ENCODE results near the gene FAM163B.

Gene FAM163B

DNA sequence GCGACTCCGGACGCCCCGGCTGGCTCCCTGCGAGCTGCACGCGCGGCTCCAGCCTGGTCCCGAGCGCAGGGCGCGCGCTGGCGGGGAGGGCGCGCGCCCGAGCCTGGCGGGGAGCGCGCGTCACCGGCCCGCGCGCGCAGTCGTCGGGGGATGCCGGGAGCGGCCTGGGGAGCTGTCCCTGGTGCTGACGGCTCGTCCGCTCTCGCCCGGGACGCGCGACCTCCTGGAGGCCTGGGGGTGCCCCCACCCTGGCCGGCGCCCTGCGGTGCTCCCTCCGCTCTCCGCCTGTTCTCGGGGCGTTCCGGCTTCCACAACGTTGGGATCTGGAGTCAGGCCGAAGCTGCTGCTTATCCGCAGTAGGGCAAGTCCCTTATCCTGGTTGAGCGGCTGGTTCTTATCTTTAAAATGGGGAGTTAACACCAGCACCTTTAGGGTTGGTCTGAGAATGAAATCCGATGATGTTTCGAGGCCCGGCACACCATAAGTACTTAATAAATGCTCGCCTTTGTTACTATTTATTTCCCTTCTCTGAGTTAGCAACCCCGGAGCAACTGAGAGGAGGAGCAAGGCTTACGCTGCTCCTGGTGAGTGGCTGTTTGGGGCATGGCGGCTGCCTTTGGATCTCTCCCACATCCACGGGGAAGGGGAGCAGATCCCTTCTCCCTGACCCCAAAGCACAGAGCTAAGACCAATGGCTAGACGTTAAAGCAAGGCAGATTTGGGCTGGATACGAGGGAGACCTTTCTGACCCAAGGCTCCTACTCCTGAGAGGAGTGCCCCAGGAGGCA lies at the start of gene FAM163B:
Gene FAM163B (minus strand): TSS at position 79 of the 788 bp plus-strand sequence. CDS start 29,166 bp downstream, outside the sequence.
- no peak for DNase-seq

- DNase-seq: no peak
These were observed 48.0 kb upstream of the FAM163B start for GRCh38 chr9:133657120-133657661.

DNA sequence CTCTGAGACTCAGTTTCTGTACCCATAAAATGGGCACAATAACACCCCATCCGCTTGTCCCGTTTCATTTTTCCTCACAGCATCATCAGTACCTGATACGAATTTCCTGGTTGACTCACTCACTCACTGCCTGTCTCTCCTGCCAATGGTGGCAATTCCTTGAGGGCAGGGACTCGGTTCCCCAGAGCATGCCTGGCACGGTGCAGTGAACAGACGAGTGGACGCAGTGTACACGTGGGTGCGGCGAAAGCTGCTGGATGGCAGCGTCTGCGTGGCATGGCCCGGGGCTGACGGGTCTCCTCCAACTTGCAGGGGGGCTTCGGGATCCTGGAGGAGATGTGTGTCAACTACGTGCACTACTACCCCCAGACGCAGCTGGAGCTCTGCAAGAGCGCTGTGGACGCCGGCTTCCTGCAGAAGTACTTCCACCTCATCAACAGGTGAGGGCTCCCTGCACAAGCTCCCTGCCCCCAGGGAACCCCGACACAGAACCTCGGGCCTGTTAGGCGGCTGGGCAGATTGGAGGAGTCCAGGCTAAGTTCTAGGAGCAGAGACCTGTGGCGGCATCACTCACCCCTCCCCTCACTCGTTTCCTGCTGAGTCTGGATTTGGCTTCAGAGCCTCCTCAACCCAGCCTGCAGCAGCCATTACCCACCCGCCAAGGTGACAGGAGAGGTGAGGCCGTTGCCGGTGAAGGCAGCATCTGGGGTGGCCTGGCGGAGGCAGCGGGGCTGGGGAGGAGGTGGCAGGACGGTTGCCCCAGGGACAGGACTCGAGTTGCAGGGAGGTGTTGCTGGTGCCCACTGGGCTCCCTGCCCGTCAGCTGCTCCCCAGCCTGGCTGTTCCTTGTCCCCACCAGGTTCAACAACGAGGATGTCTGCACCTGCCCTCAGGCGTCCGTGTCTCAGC lies 47.3 kb upstream of the FAM163B start:
- DNase-seq: no peak

- no peak for DNase-seq
These were observed 46.5 kb upstream of the FAM163B start for GRCh38 chr9:133655701-133656100.

DNA sequence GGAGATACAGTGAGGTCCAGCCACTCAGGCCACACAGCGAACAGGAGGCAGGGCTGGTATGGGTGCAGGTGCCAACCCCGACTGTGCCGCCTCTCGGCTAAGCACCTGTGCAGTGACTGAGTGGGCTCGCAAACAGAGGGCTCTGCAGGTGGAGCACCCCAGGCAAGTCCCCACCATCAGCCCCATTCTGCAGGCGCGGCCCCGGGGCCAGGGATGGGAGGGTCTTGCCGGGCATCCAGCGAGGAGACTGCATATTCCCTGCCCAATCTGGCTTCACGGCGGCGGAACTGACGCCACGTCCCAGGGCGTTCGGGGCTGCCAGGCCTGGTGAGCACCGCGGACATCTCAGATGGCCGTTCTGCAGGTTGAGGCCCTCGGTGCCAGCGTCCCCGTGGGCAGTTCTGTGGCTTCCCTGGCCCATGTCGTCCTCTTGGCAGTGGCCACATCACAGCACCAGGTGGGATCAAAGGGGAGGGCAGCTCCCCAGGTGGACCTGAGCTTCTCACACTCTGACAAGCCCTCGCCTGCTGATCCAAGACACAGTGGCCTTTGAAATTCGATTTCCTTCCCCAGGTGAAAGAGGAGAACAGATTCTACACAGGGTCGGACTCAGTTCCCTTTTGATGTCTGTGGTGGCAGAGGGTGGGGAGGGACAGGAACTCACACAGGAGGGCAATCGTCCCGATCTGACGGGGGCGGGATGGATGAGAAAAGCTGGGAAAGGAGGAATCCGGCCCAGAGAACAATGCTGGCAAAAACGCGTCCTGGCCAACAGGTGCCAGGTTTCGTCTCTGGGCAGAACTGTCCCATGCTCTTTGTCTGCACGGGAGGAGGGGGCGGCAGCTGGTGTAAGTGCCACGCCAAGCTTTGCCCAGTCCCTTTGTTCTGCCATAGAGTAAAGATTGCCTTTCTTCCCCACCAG lies 45.8 kb upstream of the FAM163B start:
- DNase-seq: no peak

- no peak for DNase-seq
These were observed 44.4 kb upstream of the FAM163B start for GRCh38 chr9:133653638-133654037.

DNA sequence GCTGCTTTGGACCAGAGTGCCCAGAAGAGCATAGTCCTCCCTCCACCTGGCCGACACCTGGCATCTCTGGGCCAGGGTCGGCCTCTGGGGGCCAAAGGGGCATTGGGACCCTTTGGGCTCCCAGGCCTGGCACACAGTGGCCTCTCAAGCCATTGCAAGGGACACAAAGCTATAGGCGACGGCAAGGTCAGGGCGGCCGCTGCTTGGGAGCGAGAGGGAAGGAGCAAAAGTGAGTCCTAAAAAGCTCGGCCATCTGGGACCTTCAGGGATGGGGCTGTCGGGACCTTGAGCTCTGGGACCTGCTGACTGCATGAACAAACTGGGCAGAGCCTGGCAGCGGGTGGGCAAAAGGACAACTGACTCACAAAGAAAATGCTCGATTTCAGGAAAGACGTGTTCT lies 40.8 kb upstream of the FAM163B start:
- DNase-seq: no peak

GRCh38 chr9:133649194-133649593 lies 40.0 kb upstream of the FAM163B start:
- no peak for DNase-seq

DNA sequence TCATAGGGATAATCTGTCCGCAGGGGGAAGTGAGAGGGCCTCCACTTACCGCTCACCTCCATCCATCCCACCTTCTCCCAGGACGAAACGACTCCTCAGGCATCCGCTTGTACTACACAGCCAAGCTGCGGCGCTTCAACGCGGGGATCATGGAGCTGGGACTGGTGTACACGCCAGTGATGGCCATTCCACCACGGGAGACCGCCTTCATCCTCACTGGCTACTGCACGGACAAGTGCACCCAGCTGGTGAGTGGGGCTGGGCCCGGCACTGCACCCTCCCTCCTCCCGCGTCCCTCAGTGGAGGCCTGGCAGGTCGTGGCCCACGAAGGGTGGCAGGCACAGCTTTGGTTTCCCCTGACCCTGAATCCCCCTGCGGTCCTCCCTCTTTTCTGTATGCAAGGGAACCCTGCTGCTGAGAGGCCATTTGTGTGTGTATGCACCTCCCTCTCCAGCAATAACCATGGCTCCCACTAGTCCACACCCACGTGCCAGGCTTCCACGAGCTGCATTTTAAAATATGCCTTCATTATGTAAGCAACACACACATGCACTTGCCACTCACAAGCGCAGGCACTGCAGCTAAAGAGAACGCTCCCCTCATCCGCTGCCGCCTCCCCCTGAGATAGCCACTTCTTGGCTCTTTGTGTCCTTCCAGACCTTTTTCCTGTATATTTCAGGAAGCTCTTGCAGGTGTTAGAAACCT lies 38.7 kb upstream of the FAM163B start:
- DNase-seq: no peak

DNA sequence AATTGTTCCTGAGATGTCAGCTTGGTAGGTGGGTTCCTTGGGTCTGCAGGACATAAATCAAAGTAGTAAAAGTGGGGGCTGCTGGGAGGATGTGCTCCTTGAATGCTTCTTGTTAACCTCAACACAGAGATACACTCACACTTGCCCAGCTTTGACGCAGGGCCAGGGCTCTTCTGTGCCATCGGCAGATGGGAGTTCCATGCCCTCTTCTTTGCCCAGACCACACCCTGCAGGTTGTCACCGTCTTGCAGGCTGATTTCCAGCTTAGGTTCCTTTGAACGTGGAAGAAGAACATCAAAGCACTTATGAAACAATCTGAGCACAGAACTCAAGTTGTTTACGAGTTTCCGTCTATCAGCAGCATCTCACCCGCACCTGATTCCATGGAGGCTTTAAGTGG lies 38.0 kb upstream of the FAM163B start:
- DNase-seq: no peak

- no peak for DNase-seq
These were observed 36.0 kb upstream of the FAM163B start for GRCh38 chr9:133645021-133645765.

- DNase-seq: no peak
These were observed 35.0 kb upstream of the FAM163B start for GRCh38 chr9:133643978-133644760.

DNA sequence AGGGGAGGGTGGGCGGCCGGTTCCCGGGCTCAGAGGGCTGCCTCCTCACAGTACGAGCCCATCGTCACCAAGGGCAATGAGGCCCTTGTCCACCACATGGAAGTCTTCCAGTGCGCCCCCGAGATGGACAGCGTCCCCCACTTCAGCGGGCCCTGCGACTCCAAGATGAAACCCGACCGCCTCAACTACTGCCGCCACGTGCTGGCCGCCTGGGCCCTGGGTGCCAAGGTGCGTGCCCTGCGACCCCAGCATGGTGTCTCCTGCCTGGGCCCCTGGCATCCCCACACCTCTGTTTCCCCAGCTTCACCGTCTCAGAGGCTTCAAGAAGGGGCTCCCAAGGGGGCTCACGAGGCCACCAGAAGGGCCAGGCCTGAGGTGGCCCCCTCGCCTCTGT lies 34.2 kb upstream of the FAM163B start:
- DNase-seq: no peak

- no peak for DNase-seq
These were observed 33.6 kb upstream of the FAM163B start for GRCh38 chr9:133642708-133643361.

DNA sequence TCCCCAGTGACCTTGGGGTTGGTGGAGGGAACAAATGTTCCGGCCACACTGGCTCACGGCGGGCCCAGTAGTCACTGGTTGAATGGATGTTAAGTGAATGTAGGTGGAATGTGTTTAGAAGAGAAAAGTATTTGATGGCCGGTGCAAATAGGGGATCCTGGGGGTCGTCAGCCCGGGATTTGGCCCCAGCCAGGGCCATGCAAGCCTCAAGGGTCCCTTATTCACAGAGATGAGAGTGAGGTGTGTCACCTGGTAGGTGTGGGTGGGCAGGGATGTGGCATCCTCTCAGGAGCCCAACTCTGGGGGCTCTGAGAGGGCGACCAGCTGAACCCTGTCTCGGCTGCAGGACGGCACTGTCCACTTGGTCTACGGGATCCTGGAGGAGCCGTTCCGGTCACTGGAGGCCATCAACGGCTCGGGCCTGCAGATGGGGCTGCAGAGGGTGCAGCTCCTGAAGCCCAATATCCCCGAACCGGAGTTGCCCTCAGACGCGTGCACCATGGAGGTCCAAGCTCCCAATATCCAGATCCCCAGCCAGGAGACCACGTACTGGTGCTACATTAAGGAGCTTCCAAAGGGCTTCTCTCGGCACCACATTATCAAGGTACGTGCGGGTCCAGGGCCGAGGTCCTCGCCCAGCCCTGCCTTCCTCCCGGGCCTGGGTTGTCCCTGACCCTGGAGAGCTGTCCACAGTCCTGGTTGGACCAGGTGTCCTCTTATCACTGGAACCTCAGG lies 32.8 kb upstream of the FAM163B start:
- no peak for DNase-seq

DNA sequence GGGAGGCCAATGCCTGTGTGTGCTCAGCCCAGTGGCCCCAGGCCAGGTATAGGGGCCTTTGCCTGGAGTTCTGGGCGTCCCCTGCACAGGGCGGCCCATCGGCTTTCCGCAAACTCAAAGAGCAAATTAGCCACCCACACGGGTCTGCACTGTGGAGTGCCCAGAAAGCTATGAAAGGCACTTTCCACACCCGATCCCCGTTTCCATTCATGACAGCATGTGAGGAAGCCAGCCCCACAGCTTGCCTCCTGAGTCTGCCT lies 32.1 kb upstream of the FAM163B start:
- no peak for DNase-seq

GRCh38 chr9:133640580-133641395 lies 31.6 kb upstream of the FAM163B start:
- no peak for DNase-seq

GRCh38 chr9:133640160-133640559 lies 31.0 kb upstream of the FAM163B start:
- DNase-seq: no peak
